HL-60 (cell line): ENCODE results near the gene ANKRD33B.
A peak's percentile ranks its signal among the peaks of the same experiment; 100 is the strongest.

Experiments used
- GABPA ChIP-seq: IDR thresholded peaks from 2 replicates; pipeline ENCODE4 v1.6.1; 2012; ENCODE audit warnings: low read depth
- POLR2AphosphoS5 ChIP-seq: IDR thresholded peaks from 2 replicates; pipeline ENCODE4 v1.6.1; 2012; ENCODE audit warnings: low read depth
- SPI1 ChIP-seq: IDR thresholded peaks from 2 replicates; pipeline ENCODE4 v1.6.1; 2012; ENCODE audit warnings: low read depth, mild to moderate bottlenecking, borderline replicate concordance
- TF ChIP-seq, protein P1 (sequence below): IDR thresholded peaks from one replicate; pipeline ENCODE4 v1.5.1; 2011; ENCODE audit warnings: low read length, control low read depth, inconsistent platforms; ENCODE audit not compliant: insufficient read depth

DNA sequence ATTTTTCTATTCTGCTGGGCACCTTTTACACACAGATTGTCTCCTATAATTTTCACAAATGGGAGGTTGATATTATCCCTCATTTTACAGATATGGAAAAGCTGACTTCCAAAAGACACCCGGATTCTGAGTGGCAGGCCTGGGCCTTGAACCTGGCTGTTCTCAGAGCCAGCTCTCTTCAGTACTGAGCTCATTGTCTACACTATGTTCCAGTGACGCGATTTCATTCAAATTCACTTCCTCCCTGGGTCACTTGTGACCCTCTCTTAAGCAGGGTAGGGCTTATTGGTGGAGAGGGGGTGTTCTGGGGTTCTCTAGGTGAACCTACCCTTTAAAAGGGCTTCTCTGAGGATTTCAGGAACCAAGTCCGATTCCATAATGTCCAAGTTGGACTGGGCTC, 70.2 kb downstream of the ANKRD33B start:
- TF ChIP-seq GABPA (no peak), POLR2AphosphoS5 (no peak), SPI1 (peak; percentile 42; the same call in 1 of the 2 replicates)
- TF ChIP-seq, protein P1, sequence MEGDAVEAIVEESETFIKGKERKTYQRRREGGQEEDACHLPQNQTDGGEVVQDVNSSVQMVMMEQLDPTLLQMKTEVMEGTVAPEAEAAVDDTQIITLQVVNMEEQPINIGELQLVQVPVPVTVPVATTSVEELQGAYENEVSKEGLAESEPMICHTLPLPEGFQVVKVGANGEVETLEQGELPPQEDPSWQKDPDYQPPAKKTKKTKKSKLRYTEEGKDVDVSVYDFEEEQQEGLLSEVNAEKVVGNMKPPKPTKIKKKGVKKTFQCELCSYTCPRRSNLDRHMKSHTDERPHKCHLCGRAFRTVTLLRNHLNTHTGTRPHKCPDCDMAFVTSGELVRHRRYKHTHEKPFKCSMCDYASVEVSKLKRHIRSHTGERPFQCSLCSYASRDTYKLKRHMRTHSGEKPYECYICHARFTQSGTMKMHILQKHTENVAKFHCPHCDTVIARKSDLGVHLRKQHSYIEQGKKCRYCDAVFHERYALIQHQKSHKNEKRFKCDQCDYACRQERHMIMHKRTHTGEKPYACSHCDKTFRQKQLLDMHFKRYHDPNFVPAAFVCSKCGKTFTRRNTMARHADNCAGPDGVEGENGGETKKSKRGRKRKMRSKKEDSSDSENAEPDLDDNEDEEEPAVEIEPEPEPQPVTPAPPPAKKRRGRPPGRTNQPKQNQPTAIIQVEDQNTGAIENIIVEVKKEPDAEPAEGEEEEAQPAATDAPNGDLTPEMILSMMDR: no peak
